ENCODE measurements around the gene ARID3A.

Gene ARID3A

GRCh38 chr19:912181-913079 is 13.4 kb upstream of the ARID3A start:
- DNase-seq: no peak

- DNase-seq: peak; percentile 90
Observed at GRCh38 chr19:913080-913748, 12.6 kb upstream of the ARID3A start, which contains the start of gene R3HDM4. TSS of gene R3HDM4 (minus strand) at chr19:913219. CDS start at chr19:913157, 62 bp downstream.

- DNase-seq: peak; percentile 40
Observed at GRCh38 chr19:916645-917322, 9.1 kb upstream of the ARID3A start.

- DNase-seq: peak; percentile 72
Observed at GRCh38 chr19:917323-918151, 8.3 kb upstream of the ARID3A start, which contains the start of gene KISS1R. TSS of gene KISS1R (plus strand) at chr19:917333. CDS start at chr19:917503, 170 bp downstream.

- DNase-seq: no peak
Observed at GRCh38 chr19:918152-918437, 7.7 kb upstream of the ARID3A start.

- DNase-seq: peak; percentile 44
Observed at GRCh38 chr19:918481-919198, 7.2 kb upstream of the ARID3A start.

GRCh38 chr19:919199-920050 is 6.4 kb upstream of the ARID3A start:
- no peak for DNase-seq

GRCh38 chr19:920051-920864 is 5.6 kb upstream of the ARID3A start:
- DNase-seq: peak; percentile 81

- DNase-seq: no peak
Observed at GRCh38 chr19:924553-925086, 1.2 kb upstream of the ARID3A start.

GRCh38 chr19:925087-925525 is 729 bp upstream of the ARID3A start:
- no peak for DNase-seq

- DNase-seq: no peak
Observed at GRCh38 chr19:926323-926588, 421 bp downstream of the ARID3A start.

- DNase-seq: peak; percentile 44
Observed at GRCh38 chr19:926589-927350, 935 bp downstream of the ARID3A start.

- DNase-seq: no peak
Observed at GRCh38 chr19:927351-927779, 1.5 kb downstream of the ARID3A start.

GRCh38 chr19:927780-928401 is 2.1 kb downstream of the ARID3A start:
- no peak for DNase-seq

- DNase-seq: no peak
Observed at GRCh38 chr19:928471-929202, 2.8 kb downstream of the ARID3A start.

GRCh38 chr19:929203-929890 is 3.5 kb downstream of the ARID3A start:
- DNase-seq: no peak

GRCh38 chr19:929891-930258 is 4.0 kb downstream of the ARID3A start:
- DNase-seq: no peak
